PC-3 (cell line): ENCODE data around the gene CCDC88B.

Source experiments
- EZH2 ChIP-seq: fragments of 300-600 bp; sonication (generic); IDR thresholded peaks from one replicate; pipeline ENCODE4 v1.6.1; 2017; ENCODE audit warnings: antibody characterized with exemption, mild to moderate bottlenecking, low read length; ENCODE audit not compliant: unreplicated experiment
- EZH2phosphoT487 ChIP-seq: fragments of 300-600 bp; sonication (generic); IDR thresholded peaks from 2 replicates; pipeline ENCODE4 v1.6.1; 2018; ENCODE audit warnings: mild to moderate bottlenecking, antibody characterized with exemption, low read length, borderline replicate concordance
- TF ChIP-seq, protein P1 (sequence below): fragments of 300-600 bp; sonication (generic); conservative IDR thresholded peaks from 2 replicates; pipeline ENCODE4 v1.5.1; 2017; ENCODE audit warnings: antibody characterized with exemption, low read depth, mild to moderate bottlenecking, low read length

DNA sequence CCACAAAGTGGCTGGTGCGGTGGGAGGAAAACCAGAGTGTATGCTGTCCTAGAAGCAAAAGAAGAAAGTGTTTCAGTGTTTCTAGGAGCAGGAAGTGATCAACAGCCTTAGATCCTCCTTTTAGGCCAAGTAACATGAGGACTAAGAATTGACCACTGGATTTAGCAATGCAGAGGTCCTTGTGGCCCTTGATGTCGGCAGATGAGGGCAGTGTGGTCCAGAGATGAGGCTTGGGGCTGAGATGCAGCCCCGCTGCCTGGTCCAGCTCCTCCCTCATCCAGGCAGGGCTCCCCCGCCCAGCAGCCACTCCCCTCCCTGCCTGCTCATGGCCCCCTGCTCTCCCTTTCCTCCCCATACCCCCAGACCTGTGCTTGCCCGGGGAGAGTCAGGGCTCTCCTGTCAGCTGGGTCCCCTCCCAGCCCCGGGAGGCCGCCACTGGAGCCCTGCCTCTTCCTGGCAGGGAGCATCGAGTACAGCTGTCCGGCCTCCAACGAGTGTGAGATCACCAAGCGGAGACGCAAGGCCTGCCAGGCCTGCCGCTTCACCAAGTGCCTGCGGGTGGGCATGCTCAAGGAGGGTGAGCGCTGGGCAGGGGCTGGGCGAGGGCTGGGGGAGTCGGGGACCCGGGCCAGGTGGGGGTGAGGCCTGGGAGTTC, 26.4 kb upstream of the CCDC88B start:
- TF ChIP-seq, protein P1, sequence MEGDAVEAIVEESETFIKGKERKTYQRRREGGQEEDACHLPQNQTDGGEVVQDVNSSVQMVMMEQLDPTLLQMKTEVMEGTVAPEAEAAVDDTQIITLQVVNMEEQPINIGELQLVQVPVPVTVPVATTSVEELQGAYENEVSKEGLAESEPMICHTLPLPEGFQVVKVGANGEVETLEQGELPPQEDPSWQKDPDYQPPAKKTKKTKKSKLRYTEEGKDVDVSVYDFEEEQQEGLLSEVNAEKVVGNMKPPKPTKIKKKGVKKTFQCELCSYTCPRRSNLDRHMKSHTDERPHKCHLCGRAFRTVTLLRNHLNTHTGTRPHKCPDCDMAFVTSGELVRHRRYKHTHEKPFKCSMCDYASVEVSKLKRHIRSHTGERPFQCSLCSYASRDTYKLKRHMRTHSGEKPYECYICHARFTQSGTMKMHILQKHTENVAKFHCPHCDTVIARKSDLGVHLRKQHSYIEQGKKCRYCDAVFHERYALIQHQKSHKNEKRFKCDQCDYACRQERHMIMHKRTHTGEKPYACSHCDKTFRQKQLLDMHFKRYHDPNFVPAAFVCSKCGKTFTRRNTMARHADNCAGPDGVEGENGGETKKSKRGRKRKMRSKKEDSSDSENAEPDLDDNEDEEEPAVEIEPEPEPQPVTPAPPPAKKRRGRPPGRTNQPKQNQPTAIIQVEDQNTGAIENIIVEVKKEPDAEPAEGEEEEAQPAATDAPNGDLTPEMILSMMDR: no peak
- TF ChIP-seq EZH2phosphoT487: no peak
- no peak for TF ChIP-seq EZH2
